MM.1S (cell line): Measurements from ENCODE around the gene PFDN4.

Source experiments
- EZH2 ChIP-seq: fragments of 300-600 bp; sonication (generic); optimal IDR thresholded peaks from 2 replicates; pipeline ENCODE3; 2017; ENCODE audit warnings: low read depth, mild to moderate bottlenecking, antibody characterized with exemption, low read length, mixed read lengths
- TF ChIP-seq, protein P1 (sequence below): fragments of 300-600 bp; sonication (generic); IDR thresholded peaks from 2 replicates; pipeline ENCODE4 v1.5.1; 2016; ENCODE audit warnings: antibody characterized with exemption, low read length, mixed read lengths

DNA sequence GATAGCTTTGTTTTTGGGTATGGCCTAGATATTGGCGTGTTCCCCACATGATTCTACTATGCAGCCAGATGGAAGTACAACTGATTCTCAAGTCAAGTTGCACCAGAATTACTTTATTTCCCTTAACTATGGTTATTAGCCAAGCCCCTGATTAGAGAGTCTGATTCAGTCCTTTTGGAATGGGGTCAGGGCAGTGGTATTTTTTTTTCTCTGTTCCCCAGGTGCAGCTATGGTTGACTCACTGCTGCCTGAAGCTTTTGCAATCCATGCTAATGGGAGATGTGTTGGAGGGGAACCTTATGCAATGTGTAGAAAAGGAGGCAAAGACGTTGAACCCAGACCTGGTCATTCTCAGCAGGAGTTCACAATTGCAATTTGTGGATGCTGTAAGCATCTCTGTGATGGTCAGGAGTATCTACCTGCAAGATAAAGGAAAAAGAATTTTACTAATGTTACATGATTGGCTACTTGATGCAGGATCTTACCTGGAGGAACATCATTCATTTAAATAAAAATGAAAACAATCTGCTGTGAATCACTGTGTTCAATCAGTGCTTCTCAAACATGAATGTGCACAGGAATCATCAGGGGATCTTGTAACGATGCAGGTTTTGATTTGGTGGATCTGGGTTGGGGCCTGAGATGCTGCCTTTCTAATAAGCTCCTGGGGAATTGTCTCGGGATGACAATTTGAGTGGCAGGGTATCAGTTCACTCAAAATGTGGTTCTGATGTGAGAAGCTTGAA is 49.4 kb downstream of the PFDN4 start:
- TF ChIP-seq EZH2, result no peak
- TF ChIP-seq, protein P1, sequence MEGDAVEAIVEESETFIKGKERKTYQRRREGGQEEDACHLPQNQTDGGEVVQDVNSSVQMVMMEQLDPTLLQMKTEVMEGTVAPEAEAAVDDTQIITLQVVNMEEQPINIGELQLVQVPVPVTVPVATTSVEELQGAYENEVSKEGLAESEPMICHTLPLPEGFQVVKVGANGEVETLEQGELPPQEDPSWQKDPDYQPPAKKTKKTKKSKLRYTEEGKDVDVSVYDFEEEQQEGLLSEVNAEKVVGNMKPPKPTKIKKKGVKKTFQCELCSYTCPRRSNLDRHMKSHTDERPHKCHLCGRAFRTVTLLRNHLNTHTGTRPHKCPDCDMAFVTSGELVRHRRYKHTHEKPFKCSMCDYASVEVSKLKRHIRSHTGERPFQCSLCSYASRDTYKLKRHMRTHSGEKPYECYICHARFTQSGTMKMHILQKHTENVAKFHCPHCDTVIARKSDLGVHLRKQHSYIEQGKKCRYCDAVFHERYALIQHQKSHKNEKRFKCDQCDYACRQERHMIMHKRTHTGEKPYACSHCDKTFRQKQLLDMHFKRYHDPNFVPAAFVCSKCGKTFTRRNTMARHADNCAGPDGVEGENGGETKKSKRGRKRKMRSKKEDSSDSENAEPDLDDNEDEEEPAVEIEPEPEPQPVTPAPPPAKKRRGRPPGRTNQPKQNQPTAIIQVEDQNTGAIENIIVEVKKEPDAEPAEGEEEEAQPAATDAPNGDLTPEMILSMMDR, result no peak
